SK-N-SH (cell line): ENCODE data around the gene PTGIS. TPM values are rescaled to one million over a fixed set of nuclear protein-coding genes. Genes with fewer than 3 reads are reported as not detected.

Source experiments
- CTCF ChIA-PET: fragments of 300-600, 350-600 bp; formaldehyde crosslinking; extraction: SDS; loops from one replicate; lab custom pipeline; 2021; lab: Yijun Ruan, JAX
- POLR2A ChIA-PET: fragments of 350-600 bp; sonication (Branson Sonifier 250); formaldehyde crosslinking; extraction: SDS; loops from one replicate; lab custom pipeline; 2020; ENCODE audit warnings: antibody characterized with exemption, inconsistent platforms; lab: Yijun Ruan, JAX
- DNase-seq: peaks from one replicate; pipeline ENCODE4 v3.0.0; 2012
- H2AFZ ChIP-seq: fragments of 200-600 bp; sonication (generic); 2 replicates; pipeline ENCODE4 v1.8.1; 2016; ENCODE audit warnings: antibody characterized with exemption, mild to moderate bottlenecking, low read depth
- H3F3A ChIP-seq: fragments of 200-600 bp; sonication (generic); replicated peaks from 2 replicates; pipeline ENCODE3; 2016; ENCODE audit warnings: antibody characterized with exemption, mild to moderate bottlenecking; ENCODE audit not compliant: insufficient read depth
- H3K27ac ChIP-seq, 2 experiments: fragments of 200-500 bp in 1 of 2; fragments of 200-600 bp in 1 of 2; sonication (Bioruptor generic) in 1 of 2; sonication (generic), shearing (Covaris generic) in 1 of 2; 2 replicates each; pipeline versions ENCODE4 v1.5.1 to v1.6.1; 2014 to 2016; ENCODE audit warnings: low read depth in 2 of 2, inconsistent platforms in 1 of 2, low read length in 1 of 2, mild to moderate bottlenecking in 1 of 2, mixed read lengths in 1 of 2
- H3K27me3 ChIP-seq: fragments of 200-600 bp; sonication (generic), shearing (Covaris generic); 2 replicates; pipeline ENCODE4 v1.6.1; 2016; ENCODE audit warnings: mixed run types; ENCODE audit not compliant: insufficient read depth
- H3K36me3 ChIP-seq, 2 experiments: fragments of 200-500 bp in 1 of 2; fragments of 200-600 bp in 1 of 2; sonication (Bioruptor generic) in 1 of 2; sonication (generic) in 1 of 2; replicated peaks in 1 of 2; 2 replicates each; pipeline versions ENCODE3 to v1.5.1; 2014 to 2016; ENCODE audit warnings: low read length in 1 of 2, mild to moderate bottlenecking in 1 of 2; ENCODE audit not compliant: insufficient read depth in 2 of 2, control insufficient read depth in 1 of 2
- H3K4me1 ChIP-seq, 2 experiments: fragments of 200-500 bp in 1 of 2; fragments of 200-600 bp in 1 of 2; sonication (Bioruptor generic) in 1 of 2; sonication (generic), shearing (Covaris generic) in 1 of 2; 2 replicates each; pipeline versions ENCODE4 v1.5.1 to v1.6.1; 2014 to 2016; ENCODE audit warnings: low read depth in 1 of 2, low read length in 1 of 2, mixed run types in 1 of 2; ENCODE audit not compliant: insufficient read depth in 2 of 2, control insufficient read depth in 1 of 2
- H3K4me2 ChIP-seq: fragments of 200-600 bp; sonication (generic), shearing (Covaris generic); 2 replicates; pipeline ENCODE4 v1.6.1; 2017; ENCODE audit warnings: mixed run types
- H3K4me3 ChIP-seq, 2 experiments: fragments of 200-500 bp in 1 of 2; fragments of 200-600 bp in 1 of 2; sonication (Bioruptor generic) in 1 of 2; sonication (generic), shearing (Covaris generic) in 1 of 2; 2 replicates each; pipeline versions ENCODE4 v1.5.1 to v1.8.1; 2014 to 2016; ENCODE audit warnings: low read depth in 2 of 2, inconsistent platforms in 1 of 2, low read length in 1 of 2, mild to moderate bottlenecking in 1 of 2, mixed read lengths in 1 of 2, moderate library complexity in 1 of 2
- H3K79me2 ChIP-seq: fragments of 200-600 bp; sonication (generic); 2 replicates; pipeline ENCODE4 v1.8.1; 2017; ENCODE audit warnings: mild to moderate bottlenecking; ENCODE audit not compliant: insufficient read depth
- H3K9ac ChIP-seq: fragments of 200-600 bp; sonication (generic); 2 replicates; pipeline ENCODE4 v1.6.1; 2017; ENCODE audit warnings: mixed run types
- H3K9me2 ChIP-seq: fragments of 200-600 bp; sonication (generic); 2 replicates; pipeline ENCODE4 v1.6.1; 2017; ENCODE audit warnings: mixed run types
- H3K9me3 ChIP-seq: fragments of 200-600 bp; sonication (generic); 2 replicates; pipeline ENCODE4 v1.6.1; 2017; ENCODE audit warnings: mixed run types, mild to moderate bottlenecking, moderate library complexity
- H4K20me1 ChIP-seq: fragments of 200-600 bp; sonication (generic); 2 replicates; pipeline ENCODE4 v1.6.1; 2017; ENCODE audit warnings: mild to moderate bottlenecking, mixed run types; ENCODE audit not compliant: insufficient read depth
- CHD2 ChIP-seq: fragments of 150-350 bp; IDR thresholded peaks from 2 replicates; pipeline ENCODE4 v1.6.1; 2018; ENCODE audit warnings: low read length; ENCODE audit not compliant: partially characterized antibody
- EP300 ChIP-seq, 2 experiments: IDR thresholded peaks; 2 replicates each; pipeline versions ENCODE4 v1.4.0 to v1.6.1; 2012; ENCODE audit warnings: borderline replicate concordance in 1 of 2, low read depth in 1 of 2, low read length in 1 of 2
- EZH2phosphoT487 ChIP-seq: fragments of 200-600 bp; sonication (generic); IDR thresholded peaks from 2 replicates; pipeline ENCODE4 v1.6.1; 2017; ENCODE audit warnings: low read depth, mixed run types, mild to moderate bottlenecking, antibody characterized with exemption, moderate library complexity, borderline replicate concordance
- FOSL2 ChIP-seq: IDR thresholded peaks from 2 replicates; pipeline ENCODE4 v1.4.0; 2012; ENCODE audit warnings: low read depth, mild to moderate bottlenecking, moderate library complexity, borderline replicate concordance
- FOXJ3 ChIP-seq: sonication (generic); formaldehyde crosslinking; IDR thresholded peaks from 2 replicates; pipeline ENCODE4 v1.5.1; 2020; ENCODE audit warnings: mild to moderate bottlenecking, missing genetic modification reagents
- FOXM1 ChIP-seq: IDR thresholded peaks from 2 replicates; pipeline ENCODE4 v1.4.0; 2012; ENCODE audit warnings: low read depth, mild to moderate bottlenecking
- GABPA ChIP-seq: IDR thresholded peaks from 2 replicates; pipeline ENCODE4 v1.4.0; 2012; ENCODE audit warnings: low read depth, mild to moderate bottlenecking
- GATA2 ChIP-seq: sonication (generic); formaldehyde crosslinking; IDR thresholded peaks from 2 replicates; pipeline ENCODE4 v1.5.0; 2020; ENCODE audit warnings: mild to moderate bottlenecking, missing genetic modification reagents
- MAX ChIP-seq: IDR thresholded peaks from 2 replicates; pipeline ENCODE4 v1.4.0; 2012; ENCODE audit warnings: low read depth
- MEF2A ChIP-seq: IDR thresholded peaks from 2 replicates; pipeline ENCODE4 v1.4.0; 2012; ENCODE audit warnings: low read depth, borderline replicate concordance
- NFIC ChIP-seq: IDR thresholded peaks from 2 replicates; pipeline ENCODE4 v1.4.0; 2012; ENCODE audit warnings: borderline replicate concordance
- PBX3 ChIP-seq: IDR thresholded peaks from 2 replicates; pipeline ENCODE4; 2012
- POLR2AphosphoS5 ChIP-seq: IDR thresholded peaks from 2 replicates; pipeline ENCODE4 v1.6.1; 2012; ENCODE audit warnings: low read depth, low read length
- RCOR1 ChIP-seq: fragments of 150-350 bp; IDR thresholded peaks from 2 replicates; pipeline ENCODE4 v1.6.1; 2017; ENCODE audit warnings: antibody characterized with exemption, low read length
- RFX5 ChIP-seq: IDR thresholded peaks from 2 replicates; pipeline ENCODE4 v1.6.1; 2012; ENCODE audit warnings: mild to moderate bottlenecking, improper control_type of control experiment, low read length
- RXRA ChIP-seq: IDR thresholded peaks from 2 replicates; pipeline ENCODE4 v1.4.0; 2012; ENCODE audit warnings: low read depth, mild to moderate bottlenecking, borderline replicate concordance
- SMC3 ChIP-seq: IDR thresholded peaks from 2 replicates; pipeline ENCODE4 v1.6.1; 2012; ENCODE audit warnings: low read depth, low read length, improper control_type of control experiment
- TAF1 ChIP-seq: IDR thresholded peaks from 2 replicates; pipeline ENCODE4 v1.6.1; 2012; ENCODE audit warnings: low read depth, mild to moderate bottlenecking, low read length, moderate library complexity, borderline replicate concordance
- TCF12 ChIP-seq: IDR thresholded peaks from 2 replicates; pipeline ENCODE4 v1.4.0; 2012
- TEAD4 ChIP-seq: IDR thresholded peaks from 2 replicates; pipeline ENCODE4 v1.4.0; 2012; ENCODE audit warnings: mild to moderate bottlenecking, borderline replicate concordance; ENCODE audit not compliant: insufficient read depth
- YY1 ChIP-seq: IDR thresholded peaks from 2 replicates; pipeline ENCODE4 v1.4.0; 2012; ENCODE audit warnings: low read depth, mild to moderate bottlenecking
- ZBTB33 ChIP-seq: IDR thresholded peaks from 2 replicates; pipeline ENCODE4 v1.4.0; 2012; ENCODE audit warnings: low read depth, borderline replicate concordance
- WGBS: methylation state at CpG from one replicate; pipeline ENCODE4 v1.1.6; 2017; ENCODE audit warnings: low lambda C conversion rate; 5-methylcytosine and 5-hydroxymethylcytosine counted together
- polyA plus RNA-seq, 3 experiments: library from polyadenylated mRNA; depleted of rRNA; stranded (reverse); fragments of >200 nt; gene quantifications; 2 replicates each; pipeline ENCODE4 v1.2.3, GENCODE V29; 2012
- TF ChIP-seq, protein P1 (sequence below): IDR thresholded peaks from 2 replicates; pipeline ENCODE4 v1.4.0; 2012; ENCODE audit warnings: low read depth, borderline replicate concordance
- TF ChIP-seq, protein P2 (sequence below): fragments of 150-350 bp; IDR thresholded peaks from 2 replicates; pipeline ENCODE4 v1.6.1; 2016; ENCODE audit warnings: mild to moderate bottlenecking, low read depth, low read length

Gene PTGIS
- polyA plus RNA-seq, 1 of the 3 experiments (the other 2 are of a cell fraction): 1.0 TPM

DNA sequence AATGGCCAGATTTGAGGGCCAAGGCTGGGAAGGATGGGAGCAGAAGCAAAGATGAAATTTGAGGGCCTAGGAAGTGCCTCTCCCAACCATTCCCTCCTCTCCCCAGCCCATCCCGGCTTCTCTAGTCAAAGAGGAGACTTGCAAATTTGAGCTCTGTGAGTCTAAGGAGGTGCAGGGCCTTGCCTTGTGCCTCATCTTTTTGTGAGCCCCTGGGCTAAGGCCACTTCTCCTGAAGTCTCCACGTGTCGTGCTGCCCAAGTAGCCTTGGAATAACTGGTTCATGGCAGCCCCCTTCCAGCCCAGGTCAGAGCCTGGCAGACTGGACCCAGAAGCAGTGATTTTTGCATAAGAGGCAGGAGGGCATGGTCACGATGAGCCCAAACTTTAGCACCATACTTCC is 6.7 kb downstream of the PTGIS start:
- Histone ChIP-seq H3K9me3 (no peaks in the 10 kb centered on the region), H3K27me3 (no peaks in the 10 kb centered on the region), H3K4me3 (no peak overlapping the region), H3K4me1 (0 out of 4 replicates have a peak, but pooled peaks cover 0 to 4% of the 10 kb centered on the region in 2 experiments), H3K36me3 (no peaks in the 10 kb centered on the region), H2AFZ (no peak overlapping the region), H3K9ac (no peak overlapping the region), H3K79me2 (no peaks in the 10 kb centered on the region), H3K27ac (no peak overlapping the region), H4K20me1 (no peaks in the 10 kb centered on the region), H3K9me2 (no peaks in the 10 kb centered on the region), H3F3A (peaks cover 16% of the 10 kb centered on the region), H3K4me2 (no peak overlapping the region)
- 100% methylated on average over 3 of the region's 4 CpGs for WGBS
- DNase-seq: no peak
- TF ChIP-seq RFX5 (no peak), TEAD4 (no peak), ZBTB33 (no peak), RCOR1 (no peak), EZH2phosphoT487 (no peak), GABPA (no peak), TAF1 (no peak), GATA2 (CRISPR knock-in tag) (no peak), TCF12 (no peak), CHD2 (no peak), MEF2A (no peak), SMC3 (no peak), YY1 (no peak), POLR2AphosphoS5 (no peak), FOXM1 (no peak), NFIC (no peak), FOXJ3 (CRISPR knock-in tag) (no peak)
- TF ChIP-seq, protein P1, sequence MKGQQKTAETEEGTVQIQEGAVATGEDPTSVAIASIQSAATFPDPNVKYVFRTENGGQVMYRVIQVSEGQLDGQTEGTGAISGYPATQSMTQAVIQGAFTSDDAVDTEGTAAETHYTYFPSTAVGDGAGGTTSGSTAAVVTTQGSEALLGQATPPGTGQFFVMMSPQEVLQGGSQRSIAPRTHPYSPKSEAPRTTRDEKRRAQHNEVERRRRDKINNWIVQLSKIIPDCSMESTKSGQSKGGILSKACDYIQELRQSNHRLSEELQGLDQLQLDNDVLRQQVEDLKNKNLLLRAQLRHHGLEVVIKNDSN: no peak
- CTCF ChIA-PET: interaction anchor here (1.2 to 3.0 kb wide), 2 partner anchors 20 to 47 kb away, joined by 3 to 11 read pairs; no protein-coding TSS in a partner anchor
- POLR2A ChIA-PET: no interaction called here

GRCh38 chr20:49560646-49561045 is 7.3 kb downstream of the PTGIS start:
- ChIA-PET CTCF (interaction anchor here (3.0 kb wide), 1 partner anchor 19 kb away, joined by 11 read pairs; no protein-coding TSS in a partner anchor), POLR2A (no interaction called here)
- Histone ChIP-seq H4K20me1 (no peaks in the 10 kb centered on the region), H3K27me3 (no peaks in the 10 kb centered on the region), H2AFZ (no peak overlapping the region), H3K79me2 (no peaks in the 10 kb centered on the region), H3K36me3 (no peaks in the 10 kb centered on the region), H3K9ac (no peak overlapping the region), H3K27ac (no peak overlapping the region), H3K4me1 (0 out of 4 replicates have a peak, but pooled peaks cover 0 to 4% of the 10 kb centered on the region in 2 experiments), H3K9me2 (no peaks in the 10 kb centered on the region), H3K4me3 (no peak overlapping the region), H3K4me2 (no peak overlapping the region), H3K9me3 (0 out of 2 replicates have a peak, but pooled peaks cover 3% of the 10 kb centered on the region), H3F3A (peaks cover 16% of the 10 kb centered on the region)
- WGBS: 85% methylated on average over 11 of the region's 11 CpGs
- DNase-seq: no peak
- TF ChIP-seq CHD2: no peak
- TF ChIP-seq TCF12: no peak
- TF ChIP-seq, protein P2, sequence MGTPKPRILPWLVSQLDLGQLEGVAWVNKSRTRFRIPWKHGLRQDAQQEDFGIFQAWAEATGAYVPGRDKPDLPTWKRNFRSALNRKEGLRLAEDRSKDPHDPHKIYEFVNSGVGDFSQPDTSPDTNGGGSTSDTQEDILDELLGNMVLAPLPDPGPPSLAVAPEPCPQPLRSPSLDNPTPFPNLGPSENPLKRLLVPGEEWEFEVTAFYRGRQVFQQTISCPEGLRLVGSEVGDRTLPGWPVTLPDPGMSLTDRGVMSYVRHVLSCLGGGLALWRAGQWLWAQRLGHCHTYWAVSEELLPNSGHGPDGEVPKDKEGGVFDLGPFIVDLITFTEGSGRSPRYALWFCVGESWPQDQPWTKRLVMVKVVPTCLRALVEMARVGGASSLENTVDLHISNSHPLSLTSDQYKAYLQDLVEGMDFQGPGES: no peak
- no peak for TF ChIP-seq RXRA
- no peak for TF ChIP-seq EP300 (IDR thresholded peaks at IDR 0.05; ENCODE audit: borderline replicate concordance in 1 of 2, low read depth in 1 of 2, low read length in 1 of 2)
- TF ChIP-seq FOSL2: no peak
- no peak for TF ChIP-seq PBX3
- no peak for TF ChIP-seq MAX
